ENCODE results near the gene SIK3. TPM values are rescaled to one million over a fixed set of nuclear protein-coding genes. Genes with fewer than 3 reads are reported as not detected.

Gene SIK3
- total and polyA plus RNA-seq, 2 donors (not counting 3 experiments of a cell fraction or from before 2014, with no cell fraction given): 10.3 to 21.3 TPM

- Histone ChIP-seq H3K9ac (replicated peaks; ENCODE audit: extremely low read depth, insufficient read depth, low read length) (no peak overlapping the region), H3K36me3 (ENCODE audit: control insufficient read depth in 2 of 2, extremely low read depth in 1 of 2, insufficient read depth in 2 of 2, low read length in 2 of 2) (no peaks in the 10 kb centered on the region), H3K27me3 (ENCODE audit: control insufficient read depth in 2 of 2, insufficient read depth in 2 of 2, low read length in 2 of 2) (no peaks in the 10 kb centered on the region), H3K27ac (ENCODE audit: insufficient read depth, low read depth, low read length) (no peak overlapping the region), H3K9me1 (replicated peaks; ENCODE audit: control insufficient read depth, extremely low read depth, insufficient read depth, low read length) (no peaks in the 10 kb centered on the region), H4K20me1 (replicated peaks; ENCODE audit: control insufficient read depth, extremely low read depth, insufficient read depth, low read length) (no peaks in the 10 kb centered on the region), H3K9me3 (replicated peaks; ENCODE audit: control insufficient read depth, insufficient read depth, low read length) (no peaks in the 10 kb centered on the region), H3K79me2 (ENCODE audit: control insufficient read depth, insufficient read depth, low read length) (no peaks in the 10 kb centered on the region), H3K4me1 (ENCODE audit: control insufficient read depth, extremely low read depth, insufficient read depth, low read length) (no peaks in the 10 kb centered on the region), H2AFZ (ENCODE audit: low read depth, low read length) (no peak overlapping the region), H3K4me3 (replicated peaks in 1 of 3; ENCODE audit: insufficient read depth in 1 of 3, low read depth in 1 of 3, low read length in 3 of 3) (no peak overlapping the region), H3K4me2 (ENCODE audit: insufficient read depth, low read length) (no peak overlapping the region)
- FAIRE-seq (no peak), DNase-seq (ENCODE audit: low read depth, low spot score) (no peak)
- CTCF ChIA-PET: interaction anchor here (1.9 kb wide), 1 partner anchor 118 kb away, joined by 4 read pairs; the partner anchor contains the start of gene APOA5
- no peak for TF ChIP-seq GATA2 (IDR thresholded peaks at IDR 0.05; ENCODE audit: insufficient read depth, insufficient read length, low read depth, low read length)
- dilution Hi-C loops (cut with MboI; ENCODE audit: extremely low pct_ligation_motif_present, low sequenced_read_pairs) (no loop called here), intact Hi-C loops (cut with micrococcal nuclease) (no loop called here)
- POLR2A ChIA-PET: no interaction called here
- BruUV-seq (replicated peaks): no TSS peak
Measured at GRCh38 chr11:116909245-116909644, 189.0 kb downstream of the SIK3 start.

- CTCF ChIA-PET: no interaction called here
Measured at GRCh38 chr11:116906479-116906878, 191.7 kb downstream of the SIK3 start.

More at GRCh38 chr11:116906479-116906878, 191.7 kb downstream of the SIK3 start:
- POLR2A ChIA-PET: no interaction called here
- no peak for TF ChIP-seq JUN (IDR thresholded peaks at IDR 0.05; ENCODE audit: borderline replicate concordance, insufficient read depth, insufficient read length, low read depth)
- no peak for TF ChIP-seq MAX (IDR thresholded peaks at IDR 0.05; ENCODE audit: insufficient read depth, insufficient read length)
- TF ChIP-seq, protein P1, sequence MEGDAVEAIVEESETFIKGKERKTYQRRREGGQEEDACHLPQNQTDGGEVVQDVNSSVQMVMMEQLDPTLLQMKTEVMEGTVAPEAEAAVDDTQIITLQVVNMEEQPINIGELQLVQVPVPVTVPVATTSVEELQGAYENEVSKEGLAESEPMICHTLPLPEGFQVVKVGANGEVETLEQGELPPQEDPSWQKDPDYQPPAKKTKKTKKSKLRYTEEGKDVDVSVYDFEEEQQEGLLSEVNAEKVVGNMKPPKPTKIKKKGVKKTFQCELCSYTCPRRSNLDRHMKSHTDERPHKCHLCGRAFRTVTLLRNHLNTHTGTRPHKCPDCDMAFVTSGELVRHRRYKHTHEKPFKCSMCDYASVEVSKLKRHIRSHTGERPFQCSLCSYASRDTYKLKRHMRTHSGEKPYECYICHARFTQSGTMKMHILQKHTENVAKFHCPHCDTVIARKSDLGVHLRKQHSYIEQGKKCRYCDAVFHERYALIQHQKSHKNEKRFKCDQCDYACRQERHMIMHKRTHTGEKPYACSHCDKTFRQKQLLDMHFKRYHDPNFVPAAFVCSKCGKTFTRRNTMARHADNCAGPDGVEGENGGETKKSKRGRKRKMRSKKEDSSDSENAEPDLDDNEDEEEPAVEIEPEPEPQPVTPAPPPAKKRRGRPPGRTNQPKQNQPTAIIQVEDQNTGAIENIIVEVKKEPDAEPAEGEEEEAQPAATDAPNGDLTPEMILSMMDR (IDR thresholded peaks at IDR 0.05; ENCODE audit: extremely low read depth in 1 of 2, insufficient read depth in 1 of 2, low read depth in 1 of 2, low read length in 2 of 2): no peak
- TF ChIP-seq POLR2AphosphoS5 (IDR thresholded peaks at IDR 0.05; ENCODE audit: insufficient read depth, low read depth, low read length): no peak
- no peak for TF ChIP-seq POLR2A (IDR thresholded peaks at IDR 0.05; ENCODE audit: low read depth, low read length)
- TF ChIP-seq MYC (IDR thresholded peaks at IDR 0.05; ENCODE audit: low read depth, low read length): no peak
- no peak for TF ChIP-seq GATA2 (IDR thresholded peaks at IDR 0.05; ENCODE audit: insufficient read depth, insufficient read length, low read depth, low read length)
- no peak for TF ChIP-seq FOS (IDR thresholded peaks at IDR 0.05; ENCODE audit: borderline replicate concordance, insufficient read depth, low read length)
- TF ChIP-seq EZH2 (IDR thresholded peaks at IDR 0.05; ENCODE audit: borderline replicate concordance, low read depth, low read length, severe bottlenecking): no peak
- intact Hi-C loops (cut with micrococcal nuclease): no loop called here
- Histone ChIP-seq H3K36me3 (ENCODE audit: control insufficient read depth in 2 of 2, extremely low read depth in 1 of 2, insufficient read depth in 2 of 2, low read length in 2 of 2) (no peaks in the 10 kb centered on the region), H3K4me1 (ENCODE audit: control insufficient read depth, extremely low read depth, insufficient read depth, low read length) (peaks cover 7% of the 10 kb centered on the region), H4K20me1 (replicated peaks; ENCODE audit: control insufficient read depth, extremely low read depth, insufficient read depth, low read length) (no peaks in the 10 kb centered on the region), H2AFZ (ENCODE audit: low read depth, low read length) (no peak overlapping the region), H3K27me3 (ENCODE audit: control insufficient read depth in 2 of 2, insufficient read depth in 2 of 2, low read length in 2 of 2) (no peaks in the 10 kb centered on the region), H3K9me1 (replicated peaks; ENCODE audit: control insufficient read depth, extremely low read depth, insufficient read depth, low read length) (no peaks in the 10 kb centered on the region), H3K27ac (ENCODE audit: insufficient read depth, low read depth, low read length) (no peak overlapping the region), H3K4me2 (ENCODE audit: insufficient read depth, low read length) (no peak overlapping the region), H3K4me3 (replicated peaks in 1 of 3; ENCODE audit: insufficient read depth in 1 of 3, low read depth in 1 of 3, low read length in 3 of 3) (no peak overlapping the region), H3K79me2 (ENCODE audit: control insufficient read depth, insufficient read depth, low read length) (no peaks in the 10 kb centered on the region), H3K9me3 (replicated peaks; ENCODE audit: control insufficient read depth, insufficient read depth, low read length) (no peaks in the 10 kb centered on the region), H3K9ac (replicated peaks; ENCODE audit: extremely low read depth, insufficient read depth, low read length) (no peak overlapping the region)
- dilution Hi-C loops (cut with MboI; ENCODE audit: extremely low pct_ligation_motif_present, low sequenced_read_pairs): no loop called here
- DNase-seq (ENCODE audit: low read depth, low spot score) (no peak), FAIRE-seq (no peak)
- BruUV-seq (replicated peaks): no TSS peak

All from endothelial cell of umbilical vein (primary cell).